Measurements from ENCODE around the gene PALM.
A peak's percentile ranks its signal among the peaks of the same experiment; 100 is the strongest.
"Not testable (repeated sequence)": the region's sequence is repeated elsewhere in the genome, so short reads cannot be mapped to it uniquely, and the experiment has no call there.

Gene PALM

GRCh38 chr19:708154-709143, at the start of gene PALM:
Gene PALM (plus strand): TSS chr19:708935. CDS start chr19:709147, 212 bp downstream.
- Histone ChIP-seq H3K4me3 (ENCODE audit: low read depth in 1 of 2, low read length in 2 of 2) (peak within 1 kb of the TSS; percentile 66 to 74), H3K36me3 (ENCODE audit: insufficient read depth, low read length) (no peaks in the 10 kb centered on the region), H3K4me1 (ENCODE audit: insufficient read depth, low read length) (peaks cover 6% of the 10 kb centered on the region), H3K9ac (ENCODE audit: low read length) (no peak within 1 kb of the TSS), H3K27ac (ENCODE audit: low read depth, low read length) (peak within 1 kb of the TSS; percentile 70), H3K9me3 (ENCODE audit: low read length) (no peaks in the 10 kb centered on the region), H3K27me3 (ENCODE audit: control insufficient read depth in 1 of 2, insufficient read depth in 2 of 2, low read length in 2 of 2) (peaks cover 0 to 11% of the 10 kb centered on the region in 2 donors)

- peak overlapping the region; percentile 84 for H3K27ac ChIP-seq (ENCODE audit: low read depth, low read length)
- peaks cover 42% of the 10 kb centered on the region for H3K4me1 ChIP-seq (ENCODE audit: insufficient read depth, low read length)
- H3K9ac ChIP-seq (ENCODE audit: low read length), result peak overlapping the region; percentile 9
- H3K9me3 ChIP-seq (ENCODE audit: low read length), result no peaks in the 10 kb centered on the region
- H3K36me3 ChIP-seq (ENCODE audit: insufficient read depth, low read length), result no peaks in the 10 kb centered on the region
- no peaks in the 10 kb centered on the region for H3K27me3 ChIP-seq (ENCODE audit: control insufficient read depth in 1 of 2, insufficient read depth in 2 of 2, low read length in 2 of 2)
- peak overlapping the region in 1 of 2 donors; percentile 64 for H3K4me3 ChIP-seq (ENCODE audit: low read depth in 1 of 2, low read length in 2 of 2)
Observed at GRCh38 chr19:660793-661426, 47.8 kb upstream of the PALM start.

- Histone ChIP-seq H3K9ac (ENCODE audit: low read length) (peak overlapping the region; percentile 39), H3K27ac (ENCODE audit: low read depth, low read length) (peak overlapping the region; percentile 84), H3K36me3 (ENCODE audit: insufficient read depth, low read length) (no peaks in the 10 kb centered on the region), H3K27me3 (ENCODE audit: control insufficient read depth in 1 of 2, insufficient read depth in 2 of 2, low read length in 2 of 2) (no peaks in the 10 kb centered on the region), H3K4me1 (ENCODE audit: insufficient read depth, low read length) (peaks cover 42% of the 10 kb centered on the region), H3K4me3 (ENCODE audit: low read depth in 1 of 2, low read length in 2 of 2) (peak overlapping the region; percentile 64 to 99), H3K9me3 (ENCODE audit: low read length) (no peaks in the 10 kb centered on the region)
Observed at GRCh38 chr19:661427-662196, 47.1 kb upstream of the PALM start.

GRCh38 chr19:662207-662961, 46.4 kb upstream of the PALM start:
- no peaks in the 10 kb centered on the region for H3K9me3 ChIP-seq (ENCODE audit: low read length)
- H3K9ac ChIP-seq (ENCODE audit: low read length), result peak overlapping the region; percentile 39
- H3K27ac ChIP-seq (ENCODE audit: low read depth, low read length), result peak overlapping the region; percentile 84
- H3K4me1 ChIP-seq (ENCODE audit: insufficient read depth, low read length), result peaks cover 42% of the 10 kb centered on the region
- peak overlapping the region; percentile 64 to 99 for H3K4me3 ChIP-seq (ENCODE audit: low read depth in 1 of 2, low read length in 2 of 2)
- no peaks in the 10 kb centered on the region for H3K27me3 ChIP-seq (ENCODE audit: control insufficient read depth in 1 of 2, insufficient read depth in 2 of 2, low read length in 2 of 2)
- no peaks in the 10 kb centered on the region for H3K36me3 ChIP-seq (ENCODE audit: insufficient read depth, low read length)

GRCh38 chr19:662962-663681, 45.6 kb upstream of the PALM start, which contains the start of gene RNF126:
Gene RNF126 (minus strand): TSS chr19:663214. CDS start chr19:663121, 93 bp downstream.
- Histone ChIP-seq H3K9me3 (ENCODE audit: low read length) (no peaks in the 10 kb centered on the region), H3K27ac (ENCODE audit: low read depth, low read length) (peak within 1 kb of the TSS; percentile 94), H3K4me1 (ENCODE audit: insufficient read depth, low read length) (peaks cover 42% of the 10 kb centered on the region), H3K36me3 (ENCODE audit: insufficient read depth, low read length) (no peaks in the 10 kb centered on the region), H3K27me3 (ENCODE audit: control insufficient read depth in 1 of 2, insufficient read depth in 2 of 2, low read length in 2 of 2) (no peaks in the 10 kb centered on the region), H3K9ac (ENCODE audit: low read length) (peak within 1 kb of the TSS; percentile 39), H3K4me3 (ENCODE audit: low read depth in 1 of 2, low read length in 2 of 2) (peak within 1 kb of the TSS; percentile 65 to 99)

- no peaks in the 10 kb centered on the region for H3K36me3 ChIP-seq (ENCODE audit: insufficient read depth, low read length)
- peaks cover 40% of the 10 kb centered on the region for H3K4me1 ChIP-seq (ENCODE audit: insufficient read depth, low read length)
- peak overlapping the region; percentile 94 for H3K27ac ChIP-seq (ENCODE audit: low read depth, low read length)
- H3K27me3 ChIP-seq (ENCODE audit: control insufficient read depth in 1 of 2, insufficient read depth in 2 of 2, low read length in 2 of 2), result no peaks in the 10 kb centered on the region
- H3K4me3 ChIP-seq (ENCODE audit: low read depth in 1 of 2, low read length in 2 of 2), result peak overlapping the region; percentile 65 to 71
- H3K9me3 ChIP-seq (ENCODE audit: low read length), result no peaks in the 10 kb centered on the region
- peak overlapping the region; percentile 39 for H3K9ac ChIP-seq (ENCODE audit: low read length)
Observed at GRCh38 chr19:663682-664117, 45.0 kb upstream of the PALM start.

GRCh38 chr19:664913-665443, 43.8 kb upstream of the PALM start:
- no peak overlapping the region for H3K27ac ChIP-seq (ENCODE audit: low read depth, low read length)
- no peaks in the 10 kb centered on the region for H3K9me3 ChIP-seq (ENCODE audit: low read length)
- no peaks in the 10 kb centered on the region for H3K27me3 ChIP-seq (ENCODE audit: control insufficient read depth in 1 of 2, insufficient read depth in 2 of 2, low read length in 2 of 2)
- peaks cover 38% of the 10 kb centered on the region for H3K4me1 ChIP-seq (ENCODE audit: insufficient read depth, low read length)
- H3K9ac ChIP-seq (ENCODE audit: low read length), result no peak overlapping the region
- H3K36me3 ChIP-seq (ENCODE audit: insufficient read depth, low read length), result no peaks in the 10 kb centered on the region
- peak overlapping the region in 1 of 2 donors; percentile 41 for H3K4me3 ChIP-seq (ENCODE audit: low read depth in 1 of 2, low read length in 2 of 2)

- H3K9ac ChIP-seq (ENCODE audit: low read length); H3K4me3 ChIP-seq (ENCODE audit: low read depth in 1 of 2, low read length in 2 of 2); H3K36me3 ChIP-seq (ENCODE audit: insufficient read depth, low read length); H3K27ac ChIP-seq (ENCODE audit: low read depth, low read length); H3K27me3 ChIP-seq (ENCODE audit: control insufficient read depth in 1 of 2, insufficient read depth in 2 of 2, low read length in 2 of 2); H3K9me3 ChIP-seq (ENCODE audit: low read length): not testable (repeated sequence)
- peaks cover 17% of the 10 kb centered on the region for H3K4me1 ChIP-seq (ENCODE audit: insufficient read depth, low read length)
Observed at GRCh38 chr19:666985-667573, 41.7 kb upstream of the PALM start.

GRCh38 chr19:668675-669434, 39.9 kb upstream of the PALM start:
- H3K36me3 ChIP-seq (ENCODE audit: insufficient read depth, low read length); H3K9ac ChIP-seq (ENCODE audit: low read length); H3K4me3 ChIP-seq (ENCODE audit: low read depth in 1 of 2, low read length in 2 of 2); H3K27me3 ChIP-seq (ENCODE audit: control insufficient read depth in 1 of 2, insufficient read depth in 2 of 2, low read length in 2 of 2); H3K9me3 ChIP-seq (ENCODE audit: low read length); H3K27ac ChIP-seq (ENCODE audit: low read depth, low read length): not testable (repeated sequence)
- peaks cover 14% of the 10 kb centered on the region for H3K4me1 ChIP-seq (ENCODE audit: insufficient read depth, low read length)
